GM12801 (cell line): ENCODE data around the gene TPRG1.

Experiments
- TF ChIP-seq, protein P1 (sequence below): IDR thresholded peaks from one replicate; pipeline ENCODE4 v1.5.1; 2011; ENCODE audit warnings: control low read depth; ENCODE audit not compliant: insufficient read length; ENCODE audit errors: extremely low read depth

TPRG1 gene

DNA sequence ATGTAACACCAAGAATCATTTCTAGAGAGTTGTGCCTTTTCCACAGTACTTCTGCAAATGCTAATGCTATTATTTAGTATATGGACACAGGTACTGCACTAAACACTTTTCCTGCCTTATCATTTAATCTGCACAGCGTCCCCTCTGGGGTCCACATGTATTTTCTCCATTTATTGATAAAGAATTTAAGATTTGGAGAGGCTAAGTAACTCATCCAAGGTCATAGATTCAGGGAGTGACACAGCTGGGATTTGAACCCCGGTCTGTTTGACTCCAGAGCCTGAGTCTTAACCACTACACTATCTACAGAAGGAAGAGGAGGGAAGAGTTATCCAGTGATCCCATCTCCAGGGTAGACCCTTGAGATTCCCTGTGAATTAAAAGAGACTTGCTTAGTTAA, 24.9 kb upstream of the TPRG1 start:
- TF ChIP-seq, protein P1, sequence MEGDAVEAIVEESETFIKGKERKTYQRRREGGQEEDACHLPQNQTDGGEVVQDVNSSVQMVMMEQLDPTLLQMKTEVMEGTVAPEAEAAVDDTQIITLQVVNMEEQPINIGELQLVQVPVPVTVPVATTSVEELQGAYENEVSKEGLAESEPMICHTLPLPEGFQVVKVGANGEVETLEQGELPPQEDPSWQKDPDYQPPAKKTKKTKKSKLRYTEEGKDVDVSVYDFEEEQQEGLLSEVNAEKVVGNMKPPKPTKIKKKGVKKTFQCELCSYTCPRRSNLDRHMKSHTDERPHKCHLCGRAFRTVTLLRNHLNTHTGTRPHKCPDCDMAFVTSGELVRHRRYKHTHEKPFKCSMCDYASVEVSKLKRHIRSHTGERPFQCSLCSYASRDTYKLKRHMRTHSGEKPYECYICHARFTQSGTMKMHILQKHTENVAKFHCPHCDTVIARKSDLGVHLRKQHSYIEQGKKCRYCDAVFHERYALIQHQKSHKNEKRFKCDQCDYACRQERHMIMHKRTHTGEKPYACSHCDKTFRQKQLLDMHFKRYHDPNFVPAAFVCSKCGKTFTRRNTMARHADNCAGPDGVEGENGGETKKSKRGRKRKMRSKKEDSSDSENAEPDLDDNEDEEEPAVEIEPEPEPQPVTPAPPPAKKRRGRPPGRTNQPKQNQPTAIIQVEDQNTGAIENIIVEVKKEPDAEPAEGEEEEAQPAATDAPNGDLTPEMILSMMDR, result no peak

DNA sequence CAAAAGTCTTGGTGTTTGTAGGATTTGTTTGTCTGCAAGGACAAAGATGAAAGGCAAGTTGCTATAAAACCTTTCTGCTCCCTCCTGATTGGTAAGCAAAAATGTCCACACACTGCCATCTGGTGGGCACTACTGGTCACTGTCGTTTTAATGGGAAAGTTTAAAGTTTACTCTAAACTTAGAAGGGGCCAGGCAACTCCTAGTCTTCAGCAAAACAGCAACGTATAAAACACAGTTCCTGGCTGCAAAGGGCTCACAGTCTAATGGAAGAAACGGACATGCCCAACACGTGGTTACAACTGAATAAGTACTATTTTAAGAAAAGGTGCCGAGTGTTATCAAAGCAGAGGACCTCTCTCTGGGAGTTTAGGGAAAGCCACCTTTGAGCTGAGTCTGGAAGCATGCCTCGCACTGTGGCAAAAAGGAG, 23.7 kb upstream of the TPRG1 start:
- TF ChIP-seq, protein P1, result no peak

DNA sequence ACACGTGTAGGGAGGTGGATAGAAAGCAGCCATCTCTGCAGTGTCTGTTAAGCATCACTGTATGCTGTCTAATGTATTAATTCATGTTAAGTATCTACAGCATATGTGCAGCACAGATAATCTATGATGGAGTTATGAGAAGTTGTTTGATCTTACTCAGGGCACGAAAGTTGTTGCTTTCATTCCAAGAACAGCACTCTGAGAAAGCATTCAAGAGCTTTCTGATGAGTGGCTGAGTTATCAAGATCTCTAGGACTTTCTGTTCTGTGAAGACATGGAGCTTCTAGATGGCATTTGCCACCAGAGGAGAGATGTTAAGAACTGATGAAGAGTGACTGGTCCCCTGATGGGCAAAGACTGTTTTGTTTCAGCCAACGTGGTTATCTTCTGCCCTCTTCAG, 22.6 kb upstream of the TPRG1 start:
- TF ChIP-seq, protein P1, result no peak

DNA sequence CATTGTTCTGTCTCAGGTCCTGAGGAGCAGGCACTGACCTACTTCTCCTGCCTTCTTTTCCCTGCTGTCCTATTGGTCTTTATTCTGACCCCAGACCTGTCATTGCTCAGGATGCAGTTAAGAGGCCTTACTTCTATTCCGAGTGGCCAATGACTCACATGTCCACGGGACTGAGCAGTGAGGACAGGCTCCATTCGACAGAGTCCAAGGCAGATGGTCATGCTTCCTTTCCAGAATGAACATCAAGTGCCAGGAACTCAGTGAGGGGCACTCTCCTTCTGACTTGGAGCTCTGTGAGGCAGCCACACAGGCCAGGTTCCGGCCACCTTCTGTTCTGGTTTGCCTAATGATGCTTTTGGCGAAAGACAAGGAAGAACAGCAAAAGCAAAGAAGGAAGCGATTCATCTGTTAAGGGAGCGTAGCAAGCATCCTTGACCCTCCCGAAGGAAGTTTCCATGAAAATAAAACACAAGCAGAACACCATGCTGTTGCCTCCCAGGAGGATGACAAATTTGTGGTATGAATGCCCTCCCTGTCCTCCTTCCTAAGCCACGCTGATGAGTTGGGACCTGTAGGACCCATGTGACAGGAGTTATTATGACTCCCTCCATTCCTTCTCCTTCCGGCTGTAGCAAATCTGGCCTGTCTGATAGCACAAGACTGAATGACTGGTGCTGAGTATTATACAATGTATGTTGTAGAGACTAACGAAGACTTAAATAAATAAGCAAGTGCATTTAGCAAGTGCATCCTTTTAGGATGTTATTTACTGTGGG, 14.4 kb upstream of the TPRG1 start:
- TF ChIP-seq, protein P1, result no peak

DNA sequence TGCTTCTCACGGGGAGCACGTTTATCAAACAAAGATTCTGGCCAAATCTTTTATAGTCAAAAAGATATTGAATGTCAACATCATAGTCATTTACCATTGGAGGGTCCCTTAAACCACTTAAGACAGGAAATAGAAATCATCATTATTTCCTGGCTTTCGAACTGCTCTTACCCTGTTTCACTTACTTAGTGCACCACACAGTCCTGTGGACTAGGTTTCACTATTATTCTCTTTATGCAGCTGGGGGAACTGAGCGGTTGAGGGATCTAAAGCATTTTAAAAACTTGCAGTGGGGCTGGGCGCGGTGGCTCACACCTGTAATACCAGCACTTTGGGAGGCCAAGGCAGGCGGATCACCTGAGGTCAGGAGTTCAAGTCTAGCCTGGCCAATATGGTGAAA, 13.7 kb upstream of the TPRG1 start:
- TF ChIP-seq, protein P1, result no peak

DNA sequence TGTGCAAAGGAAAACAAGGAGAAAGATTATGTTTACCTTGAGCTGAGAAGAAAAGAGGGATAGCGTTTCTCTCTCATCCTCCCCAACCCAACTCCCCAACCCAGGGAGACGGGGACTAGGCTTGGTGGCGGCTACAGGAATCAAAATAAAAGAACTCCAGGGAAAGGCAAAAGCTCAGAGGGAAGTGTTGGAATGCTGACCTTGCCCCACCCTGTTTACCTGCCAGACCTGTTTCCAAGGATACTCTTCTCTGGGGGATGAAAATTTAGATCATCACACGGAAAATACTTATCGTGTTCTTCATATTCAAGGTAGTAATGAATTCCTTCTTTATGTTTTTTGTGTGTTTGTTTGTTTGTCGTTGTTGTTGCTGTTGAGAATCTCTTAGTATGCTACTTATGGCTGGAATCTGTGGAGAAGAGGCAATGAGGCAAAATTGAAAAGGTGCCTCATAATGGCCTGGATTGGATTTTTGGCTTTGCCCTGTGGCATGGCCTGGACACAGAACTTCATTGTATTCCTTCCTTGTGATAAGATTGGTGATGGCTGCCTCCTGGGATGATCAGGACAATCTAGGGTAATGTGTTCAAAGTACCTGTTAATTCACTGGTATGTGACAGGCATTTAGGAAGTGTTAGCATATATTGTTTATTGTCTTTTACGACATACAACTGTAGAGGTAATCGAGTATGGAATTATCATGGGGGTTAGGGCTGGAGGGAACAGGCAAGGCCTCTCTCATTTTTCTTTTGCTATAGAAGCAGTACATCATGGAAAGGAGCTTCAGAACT, 11.1 kb upstream of the TPRG1 start:
- TF ChIP-seq, protein P1, result no peak

DNA sequence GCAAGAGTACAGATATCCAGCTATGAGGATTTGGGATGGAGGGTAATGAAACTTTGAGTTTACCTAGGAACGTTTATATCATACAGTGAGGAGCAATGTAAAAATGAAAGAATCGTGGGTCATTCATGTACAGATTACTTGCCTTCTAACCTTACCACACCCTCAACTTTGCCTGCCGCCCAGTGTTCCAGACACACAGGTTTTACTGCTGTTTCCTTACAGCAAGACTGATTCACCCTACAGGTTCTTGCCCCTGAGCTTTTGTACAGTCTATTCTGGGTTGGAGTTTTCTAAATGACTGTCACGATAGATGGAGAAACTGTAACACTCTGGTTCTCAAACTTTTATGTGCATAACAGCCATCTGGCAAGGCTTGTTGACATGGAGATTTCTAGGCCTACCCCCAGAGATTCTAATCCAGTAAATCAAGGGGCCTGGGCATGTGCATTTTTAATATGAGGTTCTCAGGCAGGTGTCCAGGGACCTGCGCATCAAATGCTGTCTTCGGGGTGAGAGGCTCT, 6.6 kb upstream of the TPRG1 start:
- TF ChIP-seq, protein P1, result no peak
